IPS-20b (cell line): ENCODE measurements around the gene HOXC11.

ENCODE experiments used
- H3K27ac ChIP-seq: one replicate; pipeline ENCODE4 v1.5.1; 2013; ENCODE audit warnings: low read length
- H3K27me3 ChIP-seq: 2 replicates; pipeline ENCODE4 v1.6.1; 2013; ENCODE audit warnings: mild to moderate bottlenecking, low read length, inconsistent platforms; ENCODE audit not compliant: insufficient read depth
- H3K36me3 ChIP-seq: 2 replicates; pipeline ENCODE4 v1.6.1; 2013; ENCODE audit warnings: low read depth, mild to moderate bottlenecking, inconsistent platforms, low read length, moderate library complexity; ENCODE audit not compliant: insufficient read depth
- H3K4me1 ChIP-seq: 2 replicates; pipeline ENCODE4 v1.6.1; 2013; ENCODE audit warnings: mild to moderate bottlenecking, control low read depth, inconsistent platforms, low read length, moderate library complexity; ENCODE audit not compliant: insufficient read depth
- H3K4me3 ChIP-seq: 2 replicates; pipeline ENCODE4 v1.5.1; 2013; ENCODE audit warnings: mild to moderate bottlenecking, low read length, inconsistent platforms
- H3K9ac ChIP-seq: 2 replicates; pipeline ENCODE4 v1.6.1; 2013; ENCODE audit warnings: low read depth, mild to moderate bottlenecking, inconsistent platforms, low read length, moderate library complexity
- H3K9me3 ChIP-seq: 2 replicates; pipeline ENCODE4 v1.6.1; 2013; ENCODE audit warnings: mild to moderate bottlenecking, low read depth, low read length, inconsistent platforms; ENCODE audit not compliant: insufficient read depth

HOXC11 gene

GRCh38 chr12:54008260-54008552, 35.3 kb downstream of the HOXC11 start:
- H3K27me3 ChIP-seq = peaks cover 100% of the 10 kb centered on the region
- no peak overlapping the region for H3K4me3 ChIP-seq
- H3K9ac ChIP-seq = no peak overlapping the region

GRCh38 chr12:54009171-54010052, 36.5 kb downstream of the HOXC11 start:
- Histone ChIP-seq H3K9ac (no peak overlapping the region), H3K27me3 (peaks cover 100% of the 10 kb centered on the region), H3K36me3 (no peaks in the 10 kb centered on the region), H3K27ac (no peak overlapping the region), H3K4me1 (no peaks in the 10 kb centered on the region), H3K9me3 (no peaks in the 10 kb centered on the region; the same call in 1 of the 2 replicates), H3K4me3 (no peak overlapping the region)

More at GRCh38 chr12:54008260-54008552, 35.3 kb downstream of the HOXC11 start:
- H3K9me3 ChIP-seq = no peaks in the 10 kb centered on the region; the same call in 1 of the 2 replicates
- H3K4me1 ChIP-seq = no peaks in the 10 kb centered on the region
- H3K36me3 ChIP-seq = no peaks in the 10 kb centered on the region
- H3K27ac ChIP-seq = no peak overlapping the region

- H3K9me3 ChIP-seq = no peaks in the 10 kb centered on the region; the same call in 1 of the 2 replicates
- peaks cover 100% of the 10 kb centered on the region for H3K27me3 ChIP-seq
- no peak overlapping the region for H3K4me3 ChIP-seq
- no peak overlapping the region for H3K27ac ChIP-seq
- H3K4me1 ChIP-seq = no peaks in the 10 kb centered on the region
- no peak overlapping the region for H3K9ac ChIP-seq
- no peaks in the 10 kb centered on the region for H3K36me3 ChIP-seq
Measured at GRCh38 chr12:54010053-54010971, 37.4 kb downstream of the HOXC11 start.

GRCh38 chr12:54010972-54011664, 38.2 kb downstream of the HOXC11 start:
- H3K36me3 ChIP-seq = no peaks in the 10 kb centered on the region
- H3K4me1 ChIP-seq = no peaks in the 10 kb centered on the region
- H3K4me3 ChIP-seq = no peak overlapping the region

GRCh38 chr12:54011665-54012532, 39.0 kb downstream of the HOXC11 start:
- Histone ChIP-seq H3K9ac (no peak overlapping the region), H3K27me3 (peaks cover 100% of the 10 kb centered on the region), H3K27ac (no peak overlapping the region), H3K9me3 (no peaks in the 10 kb centered on the region; the same call in 1 of the 2 replicates), H3K4me1 (no peaks in the 10 kb centered on the region), H3K36me3 (no peaks in the 10 kb centered on the region), H3K4me3 (no peak overlapping the region)

More at GRCh38 chr12:54010972-54011664, 38.2 kb downstream of the HOXC11 start:
- no peaks in the 10 kb centered on the region; the same call in 1 of the 2 replicates for H3K9me3 ChIP-seq
- H3K27ac ChIP-seq = no peak overlapping the region
- H3K27me3 ChIP-seq = peaks cover 100% of the 10 kb centered on the region
- no peak overlapping the region for H3K9ac ChIP-seq

GRCh38 chr12:54012631-54013409, 39.9 kb downstream of the HOXC11 start:
- H3K4me3 ChIP-seq = no peak overlapping the region
- no peak overlapping the region for H3K27ac ChIP-seq
- peaks cover 100% of the 10 kb centered on the region for H3K27me3 ChIP-seq
- no peaks in the 10 kb centered on the region for H3K36me3 ChIP-seq
- no peak overlapping the region for H3K9ac ChIP-seq
- H3K9me3 ChIP-seq = no peaks in the 10 kb centered on the region; the same call in 1 of the 2 replicates
- H3K4me1 ChIP-seq = no peaks in the 10 kb centered on the region

- Histone ChIP-seq H3K4me3 (no peak overlapping the region), H3K9ac (no peak overlapping the region)
Measured at GRCh38 chr12:54014377-54015017, 41.6 kb downstream of the HOXC11 start.

GRCh38 chr12:54015018-54015931, 42.3 kb downstream of the HOXC11 start:
- no peak overlapping the region for H3K27ac ChIP-seq
- no peaks in the 10 kb centered on the region for H3K36me3 ChIP-seq
- peaks cover 3% of the 10 kb centered on the region; the same call in 1 of the 2 replicates for H3K4me1 ChIP-seq
- no peak overlapping the region for H3K4me3 ChIP-seq
- peaks cover 100% of the 10 kb centered on the region for H3K27me3 ChIP-seq
- H3K9me3 ChIP-seq = no peaks in the 10 kb centered on the region; the same call in 1 of the 2 replicates
- no peak overlapping the region for H3K9ac ChIP-seq

More at GRCh38 chr12:54014377-54015017, 41.6 kb downstream of the HOXC11 start:
- no peak overlapping the region for H3K27ac ChIP-seq
- no peaks in the 10 kb centered on the region for H3K36me3 ChIP-seq
- no peaks in the 10 kb centered on the region; the same call in 1 of the 2 replicates for H3K9me3 ChIP-seq
- peaks cover 3% of the 10 kb centered on the region; the same call in 1 of the 2 replicates for H3K4me1 ChIP-seq
- peaks cover 100% of the 10 kb centered on the region for H3K27me3 ChIP-seq

GRCh38 chr12:54016051-54016450, 43.1 kb downstream of the HOXC11 start:
- H3K9me3 ChIP-seq = no peaks in the 10 kb centered on the region; the same call in 1 of the 2 replicates
- H3K27me3 ChIP-seq = peaks cover 100% of the 10 kb centered on the region
- H3K9ac ChIP-seq = no peak overlapping the region
- H3K27ac ChIP-seq = no peak overlapping the region
- peaks cover 3% of the 10 kb centered on the region; the same call in 1 of the 2 replicates for H3K4me1 ChIP-seq
- H3K36me3 ChIP-seq = no peaks in the 10 kb centered on the region
- no peak overlapping the region for H3K4me3 ChIP-seq
